GM08714 (cell line): ENCODE data around the gene NEDD1.

Experiments
- H3K4me3 ChIP-seq: fragments of 200-500 bp; sonication (Bioruptor generic); 2 replicates; pipeline ENCODE4 v1.5.1; 2014; ENCODE audit warnings: mild to moderate bottlenecking, low read length, inconsistent platforms
- ZNF274 ChIP-seq: IDR thresholded peaks from 2 replicates; pipeline ENCODE4 v1.6.1; 2012; ENCODE audit warnings: mild to moderate bottlenecking, low read depth, low read length

The NEDD1 gene

DNA sequence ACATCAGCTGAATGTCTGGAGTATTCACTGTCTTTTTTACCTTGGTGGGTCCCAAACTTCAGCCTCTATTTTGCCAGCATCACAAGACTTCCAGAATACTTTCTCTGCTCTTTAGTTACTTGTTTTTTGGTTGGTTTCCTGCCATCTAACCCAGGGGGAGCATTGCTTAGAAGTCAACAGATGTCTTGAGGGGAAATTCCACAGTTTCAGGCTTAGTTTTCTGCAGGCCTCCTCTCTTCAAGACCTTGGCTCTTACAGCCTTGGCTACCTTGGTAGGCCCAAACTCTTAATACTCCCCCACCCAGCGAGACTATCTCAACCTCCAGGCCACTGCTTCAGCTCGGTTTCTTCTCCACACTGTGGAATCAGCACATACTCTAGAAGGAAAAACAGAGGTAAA lies 41.7 kb downstream of the NEDD1 start:
- H3K4me3 ChIP-seq, result no peak overlapping the region
- no peak for TF ChIP-seq ZNF274

DNA sequence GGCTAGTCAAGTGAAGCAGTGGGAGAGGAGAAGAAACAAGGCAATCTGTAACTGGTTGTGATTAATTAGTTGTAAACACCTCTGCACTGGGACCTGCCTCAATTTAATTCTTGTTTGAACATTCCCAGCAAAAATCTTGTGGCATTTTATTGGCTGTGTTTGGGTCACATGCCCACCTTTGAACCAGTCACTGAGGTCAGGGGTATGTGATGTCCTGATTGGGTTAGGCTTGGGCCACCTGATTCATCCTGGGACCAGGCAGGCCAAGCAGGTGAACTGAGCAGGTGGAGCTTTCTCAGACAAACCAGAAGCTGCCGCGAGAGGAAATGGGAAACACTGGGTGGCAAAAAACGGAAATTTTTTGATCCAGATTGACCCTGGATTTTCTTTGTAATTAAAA lies 72.5 kb downstream of the NEDD1 start:
- H3K4me3 ChIP-seq, result no peak overlapping the region
- no peak for TF ChIP-seq ZNF274

DNA sequence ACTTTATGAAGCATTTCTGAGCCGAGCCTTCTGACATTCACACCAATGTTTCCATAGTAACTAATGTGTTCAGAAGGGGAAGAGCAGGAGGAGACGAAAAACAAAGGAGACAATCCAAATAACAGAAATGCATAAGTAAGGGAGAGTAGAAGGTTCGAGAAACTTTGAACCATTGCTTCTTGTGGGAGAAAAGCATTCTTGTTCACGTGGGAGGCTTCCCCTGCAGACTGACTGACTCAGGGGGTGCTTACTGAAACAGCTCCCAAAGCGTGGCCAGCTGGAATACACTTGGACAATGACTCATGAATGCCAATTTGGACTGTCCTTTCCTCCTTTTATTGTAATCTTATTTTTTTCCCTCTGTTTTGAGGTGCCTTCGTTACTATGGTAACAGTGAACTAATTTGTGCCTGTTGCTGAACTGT lies 73.9 kb downstream of the NEDD1 start:
- no peak for TF ChIP-seq ZNF274
- H3K4me3 ChIP-seq, result no peak overlapping the region

DNA sequence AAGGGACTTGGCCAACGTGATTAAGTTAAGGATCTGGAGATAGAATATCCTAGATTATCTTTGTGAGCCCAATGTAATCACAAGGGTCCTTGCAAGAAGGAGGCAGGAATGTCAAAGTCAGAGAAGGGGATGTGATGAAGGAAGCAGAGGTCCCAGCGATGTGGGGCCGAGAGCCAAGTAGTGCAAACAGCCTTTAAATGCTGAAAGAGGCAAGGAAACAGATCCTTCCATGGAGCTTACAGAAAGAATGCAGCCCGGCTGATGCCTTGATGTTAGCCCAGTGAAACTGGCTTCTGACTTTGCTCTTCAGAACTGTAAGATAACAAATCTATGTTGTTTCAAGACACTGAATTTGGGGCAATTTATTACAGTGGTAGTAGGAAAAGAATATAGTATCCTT lies 74.9 kb downstream of the NEDD1 start:
- no peak overlapping the region for H3K4me3 ChIP-seq
- no peak for TF ChIP-seq ZNF274

DNA sequence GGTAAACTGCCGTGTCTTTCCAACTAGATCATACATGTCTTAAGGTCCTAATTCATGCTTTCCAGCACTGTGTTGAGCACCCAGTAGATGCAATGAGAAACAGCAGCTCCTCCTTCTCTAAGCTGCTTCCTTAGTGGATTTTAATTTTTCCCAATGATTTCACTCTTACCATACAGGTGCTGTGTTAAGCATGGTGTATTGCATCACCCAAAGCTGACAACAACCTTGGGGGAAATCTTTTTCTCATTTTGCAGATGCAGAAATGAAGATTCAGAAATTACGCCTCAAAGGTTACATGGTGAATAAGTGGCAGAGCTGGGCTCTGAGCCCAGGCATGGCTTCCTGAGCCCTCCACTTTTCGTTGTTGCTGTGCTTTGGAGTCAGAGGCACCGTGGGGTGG lies 75.6 kb downstream of the NEDD1 start:
- TF ChIP-seq ZNF274, result no peak
- no peak overlapping the region for H3K4me3 ChIP-seq

DNA sequence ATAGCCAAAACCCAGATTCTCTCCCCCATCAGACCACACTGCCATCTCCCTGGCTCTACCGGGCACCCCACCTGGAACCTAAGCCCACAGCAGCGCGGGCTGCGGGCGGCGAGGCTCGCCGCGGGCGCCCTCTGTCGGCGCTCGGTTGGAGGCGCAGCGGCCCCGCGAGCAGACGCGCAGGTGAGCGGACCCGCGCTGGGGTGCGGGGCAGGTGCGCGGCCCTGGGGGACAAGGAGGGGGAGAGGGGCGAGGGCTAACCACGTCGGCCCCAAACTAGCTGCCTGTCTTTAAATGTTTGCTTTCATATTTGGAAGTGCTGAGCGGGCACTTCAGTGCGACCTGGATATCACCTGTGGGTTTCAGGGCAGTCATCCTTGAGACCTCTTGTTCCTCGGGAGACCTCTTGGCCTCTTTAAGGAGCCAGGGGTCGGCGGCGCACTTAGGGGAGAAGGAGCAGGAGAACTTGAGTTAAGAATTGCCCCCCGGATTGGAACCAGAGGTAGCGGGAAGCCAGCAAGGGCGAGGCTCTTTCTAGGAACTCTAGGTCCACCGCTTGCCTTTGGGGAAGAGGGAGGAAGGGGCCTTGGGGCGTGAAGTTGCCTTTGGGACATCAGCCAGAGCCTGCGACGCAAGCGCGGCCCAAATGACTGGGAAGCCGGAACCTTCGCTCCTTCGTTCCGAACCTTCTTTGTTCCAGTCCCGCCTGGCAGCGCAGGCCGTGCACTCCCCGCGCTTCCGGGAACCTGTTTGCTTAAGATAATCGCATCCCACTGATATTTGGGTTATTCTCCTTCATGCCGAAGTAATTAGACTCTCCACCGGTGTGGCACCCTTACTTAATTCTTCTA lies 78.7 kb downstream of the NEDD1 start:
- no peak for TF ChIP-seq ZNF274
- H3K4me3 ChIP-seq, result no peak overlapping the region; the same call in 1 of the 2 replicates

DNA sequence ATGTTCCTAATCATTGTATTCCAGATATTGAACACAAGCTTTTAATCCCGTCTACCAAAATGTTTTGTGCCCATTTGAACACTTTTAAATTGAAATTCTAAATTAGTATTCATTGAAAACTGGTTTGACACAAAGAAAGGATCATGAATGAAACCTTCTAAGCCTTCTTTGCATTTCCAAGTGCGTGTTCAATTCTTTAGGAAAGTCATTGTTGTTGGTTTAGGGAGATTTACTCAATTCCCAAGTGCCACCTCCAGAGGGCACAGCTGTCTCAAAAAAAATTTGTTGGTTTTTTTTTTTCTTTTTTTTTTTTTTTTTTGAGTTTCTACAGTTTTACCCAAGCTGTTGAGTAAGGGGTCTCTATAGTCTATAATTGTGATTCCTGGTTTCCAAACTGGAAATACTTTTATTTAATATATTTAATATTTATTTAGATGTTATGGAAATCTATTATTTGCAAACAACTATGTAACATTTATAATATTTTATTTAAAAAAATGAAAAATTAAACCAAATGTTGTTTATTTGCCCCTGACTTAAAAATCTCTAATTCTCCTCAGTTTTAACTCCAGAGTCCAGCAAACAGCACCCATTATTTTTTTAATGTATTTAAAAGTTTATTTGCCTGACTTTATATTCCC lies 79.9 kb downstream of the NEDD1 start:
- no peak for TF ChIP-seq ZNF274
- H3K4me3 ChIP-seq, result no peak overlapping the region

DNA sequence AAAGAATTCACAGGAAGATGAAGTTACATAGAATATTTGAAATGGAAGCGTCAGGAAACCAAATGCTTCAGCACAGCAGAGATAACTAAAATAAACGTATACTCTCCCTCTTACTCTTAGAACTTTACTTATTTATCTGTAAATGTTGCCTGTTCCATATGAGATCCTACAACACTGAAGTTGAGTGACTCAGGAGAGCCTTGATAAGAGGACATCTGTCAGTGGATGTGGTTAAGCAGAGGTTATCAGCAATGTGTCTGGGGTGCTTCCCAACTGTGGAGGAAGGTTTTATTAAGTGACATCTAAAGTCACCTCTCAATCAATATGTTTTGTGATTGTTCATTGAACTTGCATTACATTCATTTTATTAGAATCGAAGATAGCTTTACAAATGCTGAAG lies 81.9 kb downstream of the NEDD1 start:
- no peak overlapping the region for H3K4me3 ChIP-seq
- no peak for TF ChIP-seq ZNF274

DNA sequence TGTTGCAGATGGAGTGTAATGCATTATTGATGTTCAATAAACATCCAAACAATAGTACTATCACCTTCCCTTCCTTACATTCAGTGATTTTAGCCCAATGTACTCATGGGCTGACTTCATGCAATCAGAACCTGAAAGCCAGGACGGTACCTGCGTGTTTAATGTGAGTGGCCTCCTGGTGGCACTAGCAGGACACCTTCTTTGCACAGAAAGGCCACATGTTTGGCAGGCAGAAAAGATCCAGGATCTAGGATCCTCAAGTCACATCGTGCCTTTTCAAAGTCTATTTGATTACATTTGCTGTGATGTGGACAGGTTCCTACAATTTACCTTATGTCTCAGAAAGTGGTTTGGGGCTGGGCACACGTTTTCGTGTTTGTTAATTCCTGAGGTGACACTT lies 82.9 kb downstream of the NEDD1 start:
- no peak for TF ChIP-seq ZNF274
- no peak overlapping the region for H3K4me3 ChIP-seq

DNA sequence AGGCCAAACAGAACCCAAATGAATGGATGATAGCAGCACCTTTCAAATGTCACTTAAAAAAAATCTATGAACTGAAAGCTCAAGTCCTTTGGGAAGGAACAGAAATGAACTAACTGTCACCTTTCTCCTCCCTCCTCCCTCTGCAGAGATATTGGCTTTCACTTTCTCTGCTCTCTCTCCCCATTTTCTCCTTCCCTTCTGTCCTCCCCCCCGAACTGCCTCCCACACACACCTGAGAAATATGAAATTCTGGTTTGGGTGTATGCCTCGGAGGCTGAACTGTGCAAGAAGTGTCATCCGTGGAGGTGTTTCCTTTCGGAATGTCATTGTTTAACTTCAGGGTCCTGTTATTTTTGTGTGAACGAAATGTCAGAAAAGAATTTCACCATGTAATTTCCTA lies 87.8 kb downstream of the NEDD1 start:
- TF ChIP-seq ZNF274, result no peak
- H3K4me3 ChIP-seq, result no peak overlapping the region

DNA sequence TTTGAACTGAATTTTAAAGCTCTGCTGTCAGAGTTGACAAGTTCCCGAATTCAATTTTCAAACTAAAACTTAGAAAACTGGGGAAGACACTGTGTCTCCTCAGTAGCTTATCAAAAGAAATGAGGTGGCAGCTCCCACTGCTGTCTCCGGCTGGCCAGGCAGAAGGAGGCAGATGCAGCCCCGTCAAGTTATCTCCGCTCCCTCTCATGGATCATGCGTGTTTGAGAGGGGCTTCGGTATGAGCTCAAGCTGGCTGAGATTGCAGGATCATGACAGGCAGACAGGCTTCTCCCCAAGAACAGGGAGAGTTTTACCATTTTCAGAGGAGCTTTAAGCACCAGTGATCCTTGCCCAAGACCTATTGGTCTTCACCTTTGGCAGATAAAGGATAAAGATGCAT lies 88.8 kb downstream of the NEDD1 start:
- TF ChIP-seq ZNF274, result no peak

DNA sequence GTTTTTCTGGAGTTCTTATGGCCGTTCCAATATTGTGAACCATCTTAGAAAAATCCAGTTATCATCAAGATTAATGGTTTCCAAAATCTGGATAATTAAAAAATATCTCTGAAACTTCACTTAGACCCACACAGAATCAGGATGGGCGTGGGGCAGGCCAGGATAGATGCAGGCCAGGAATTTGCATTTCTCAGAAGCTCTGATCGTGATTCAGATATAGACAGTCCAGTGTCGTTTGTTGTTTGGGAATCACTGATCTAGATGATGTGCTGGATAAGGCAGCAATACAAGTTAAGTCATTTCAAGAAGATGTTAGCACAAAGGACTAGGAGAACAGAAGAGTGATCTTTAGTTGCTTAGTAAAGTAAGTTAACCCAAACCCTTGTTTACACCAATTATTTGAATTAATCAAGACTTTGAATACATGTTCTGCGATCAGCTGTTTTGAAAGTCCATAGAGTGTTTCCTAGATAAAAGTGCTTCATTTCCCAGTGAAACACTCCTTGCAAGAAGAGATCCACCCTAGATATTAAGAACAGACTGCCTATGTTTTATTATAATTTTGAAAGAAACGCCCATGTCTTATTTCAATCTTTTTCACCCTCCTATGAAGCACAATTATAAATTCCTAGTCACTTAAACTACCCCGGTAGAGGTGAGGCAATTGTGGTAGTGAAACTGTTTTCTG lies 90.9 kb downstream of the NEDD1 start:
- TF ChIP-seq ZNF274, result no peak
- H3K4me3 ChIP-seq, result no peak overlapping the region

More for the DNA sequence above, 88.8 kb downstream of the NEDD1 start:
- no peak overlapping the region for H3K4me3 ChIP-seq

DNA sequence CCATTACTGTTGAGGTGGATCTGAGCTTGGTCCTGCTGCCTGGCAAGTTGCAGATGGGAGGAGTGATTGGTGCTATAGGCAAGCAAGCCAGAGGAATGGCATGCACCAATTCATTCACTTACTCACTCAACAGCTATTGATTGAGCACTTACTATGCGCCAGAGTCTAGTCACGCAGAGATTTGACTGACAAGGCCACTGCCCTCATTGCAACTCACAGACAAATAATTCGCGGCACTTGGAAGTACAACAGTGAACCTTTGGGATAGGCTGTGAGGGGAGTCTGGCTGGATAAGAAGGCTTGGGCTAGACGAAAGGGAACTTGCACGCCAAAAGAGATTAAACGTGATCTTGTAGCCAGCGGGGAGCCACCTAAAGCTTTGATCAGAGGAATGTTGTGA lies 96.2 kb downstream of the NEDD1 start:
- H3K4me3 ChIP-seq, result no peak overlapping the region
- TF ChIP-seq ZNF274, result no peak
